Upper lobe of left lung (tissue), 6 donors: Measurements from ENCODE around the gene SYNE2. TPM values are rescaled to one million over a fixed set of nuclear protein-coding genes. Genes with fewer than 3 reads are reported as not detected.
"Not testable (repeated sequence)": the region's sequence is repeated elsewhere in the genome, so short reads cannot be mapped to it uniquely, and the experiment has no call there.

ENCODE experiments used
- ATAC-seq, 2 donors: fragments of 200-7000 bp; cut with Tn5 transposase; one replicate each; pipeline ENCODE4 v1.9.1; 2022; ENCODE audit warnings: mild to moderate bottlenecking in 2 of 2, moderate library complexity in 2 of 2; ENCODE audit not compliant: low FRiP score in 2 of 2
- DNase-seq, 2 donors: peaks; one replicate each; pipeline ENCODE4 v3.0.0-alpha.2; 2019 to 2020
- H3K27ac ChIP-seq, 4 donors: fragments of 200-600 bp; sonication (generic); one replicate each; pipeline ENCODE4 v1.5.1; 2016 to 2019
- H3K27me3 ChIP-seq, 4 donors: fragments of 200-600 bp; sonication (generic); one replicate each; pipeline ENCODE4 v1.5.1; 2017 to 2019
- H3K36me3 ChIP-seq, 4 donors: fragments of 200-600 bp; sonication (generic); one replicate each; pipeline ENCODE4 v1.5.1; 2016 to 2019
- H3K4me1 ChIP-seq, 4 donors: fragments of 200-600 bp; sonication (generic); one replicate each; pipeline ENCODE4 v1.5.1; 2018 to 2019
- H3K4me3 ChIP-seq, 4 donors: fragments of 200-600 bp; sonication (generic); one replicate each; pipeline ENCODE4 v1.5.1; 2017 to 2019; ENCODE audit warnings: mild to moderate bottlenecking in 2 of 4, moderate library complexity in 1 of 4
- H3K9me3 ChIP-seq, 4 donors: fragments of 200-600 bp; sonication (generic); one replicate each; pipeline ENCODE4 v1.5.1; 2018 to 2019
- CTCF ChIP-seq, 6 experiments: fragments of 450-650 bp in 4 of 6; fragments of 200-600 bp in 2 of 6; sonication (generic) in 2 of 6; IDR thresholded peaks; one replicate each; pipeline ENCODE4 v1.5.1; 2016 to 2019; ENCODE audit warnings: antibody characterized with exemption in 6 of 6
- EP300 ChIP-seq, 4 donors: sonication (generic); formaldehyde crosslinking; IDR thresholded peaks; one replicate each; pipeline ENCODE4 v1.5.1; 2017; ENCODE audit warnings: antibody characterized with exemption in 4 of 4, control low read depth in 2 of 4
- POLR2A ChIP-seq, 4 donors: fragments of 450-650 bp; IDR thresholded peaks; one replicate each; pipeline ENCODE4 v1.5.1; 2016 to 2017; ENCODE audit warnings: antibody characterized with exemption in 4 of 4, mild to moderate bottlenecking in 2 of 4
- POLR2AphosphoS5 ChIP-seq, 2 donors: sonication (generic); formaldehyde crosslinking; IDR thresholded peaks; one replicate each; pipeline ENCODE4 v1.5.1; 2017; ENCODE audit warnings: antibody characterized with exemption in 2 of 2
- WGBS, 2 donors: methylation state at CpG; one replicate each; pipeline ENCODE4 v1.1.5; 2017 to 2018; 5-methylcytosine and 5-hydroxymethylcytosine counted together
- total RNA-seq, 6 donors: library from RNA; depleted of rRNA in 4 of 6; stranded (reverse); fragments of >200 nt in 4 of 6; gene quantifications; one replicate each; pipeline versions ENCODE4 v1.1.0 to v1.2.1, GENCODE V29; 2016 to 2021
- donor health status: DM: no; HTN: no; CAD: no; lungs with moderate emphysema.
- donor health status: DM: no; HTN: yes; CAD: no; lungs with severe emphysema.

The SYNE2 gene
- total RNA-seq, 6 donors from 2014 or later, result 75.8 to 439 (median 234) TPM

GRCh38 chr14:64038841-64039542, 186.2 kb downstream of the SYNE2 start:
- H3K27ac ChIP-seq, result no peak overlapping the region
- no peaks in the 10 kb centered on the region for H3K4me1 ChIP-seq
- no peak for DNase-seq
- WGBS, 2 donors, result 93 to 96% methylated on average over 5 of the region's 5 CpGs
- no peaks in the 10 kb centered on the region for H3K27me3 ChIP-seq
- TF ChIP-seq CTCF (IDR thresholded peaks at IDR 0.05) (no peak), EP300 (IDR thresholded peaks at IDR 0.05) (no peak), POLR2AphosphoS5 (IDR thresholded peaks at IDR 0.05) (no peak), POLR2A (IDR thresholded peaks at IDR 0.05) (no peak)
- peaks cover 0 to 3% (median 0%) of the 10 kb centered on the region in 4 donors for H3K36me3 ChIP-seq
- no peaks in the 10 kb centered on the region for H3K9me3 ChIP-seq
- no peak overlapping the region for H3K4me3 ChIP-seq
- ATAC-seq, result no peak

- ATAC-seq, result no peak
- no peaks in the 10 kb centered on the region for H3K9me3 ChIP-seq
- H3K36me3 ChIP-seq, result peaks cover 0 to 3% (median 0%) of the 10 kb centered on the region in 4 donors
- no peak overlapping the region for H3K4me3 ChIP-seq
- no peak for DNase-seq
- WGBS, 2 donors, result 89% methylated on average over 2 of the region's 2 CpGs
- TF ChIP-seq EP300 (IDR thresholded peaks at IDR 0.05), result no peak
- no peak for TF ChIP-seq POLR2A (IDR thresholded peaks at IDR 0.05)
- no peak for TF ChIP-seq CTCF (IDR thresholded peaks at IDR 0.05)
- no peak for TF ChIP-seq POLR2AphosphoS5 (IDR thresholded peaks at IDR 0.05)
- H3K27me3 ChIP-seq, result no peaks in the 10 kb centered on the region
- H3K4me1 ChIP-seq, result no peaks in the 10 kb centered on the region
- no peak overlapping the region for H3K27ac ChIP-seq
These were observed 187.2 kb downstream of the SYNE2 start for GRCh38 chr14:64040044-64040443.

- DNase-seq, ATAC-seq, H3K27me3 ChIP-seq, H3K27ac ChIP-seq, H3K9me3 ChIP-seq, H3K36me3 ChIP-seq, H3K4me1 ChIP-seq, H3K4me3 ChIP-seq: not testable (repeated sequence)
- WGBS, 2 donors, result 94 to 98% methylated on average over 2 to 6 of the region's 6 CpGs
These were observed 190.5 kb downstream of the SYNE2 start for GRCh38 chr14:64043296-64043695.

GRCh38 chr14:64045091-64045490, 192.3 kb downstream of the SYNE2 start:
- Histone ChIP-seq H3K27ac (no peak overlapping the region), H3K36me3 (peaks cover 0 to 21% (median 4%) of the 10 kb centered on the region in 4 donors), H3K4me1 (no peaks in the 10 kb centered on the region), H3K9me3 (no peaks in the 10 kb centered on the region), H3K4me3 (no peak overlapping the region), H3K27me3 (no peaks in the 10 kb centered on the region)
- WGBS, 2 donors, result 85 to 90% methylated on average over 2 of the region's 2 CpGs
- DNase-seq, result no peak
- no peak for ATAC-seq
- no peak for TF ChIP-seq EP300 (IDR thresholded peaks at IDR 0.05)
- no peak for TF ChIP-seq POLR2A (IDR thresholded peaks at IDR 0.05)
- no peak for TF ChIP-seq CTCF (IDR thresholded peaks at IDR 0.05)
- TF ChIP-seq POLR2AphosphoS5 (IDR thresholded peaks at IDR 0.05), result no peak

- no peak overlapping the region for H3K4me3 ChIP-seq
- no peak for TF ChIP-seq POLR2AphosphoS5 (IDR thresholded peaks at IDR 0.05)
- TF ChIP-seq POLR2A (IDR thresholded peaks at IDR 0.05), result no peak
- TF ChIP-seq CTCF (IDR thresholded peaks at IDR 0.05), result no peak
- TF ChIP-seq EP300 (IDR thresholded peaks at IDR 0.05), result no peak
- 81 to 95% methylated on average over 2 of the region's 2 CpGs for WGBS, 2 donors
- no peaks in the 10 kb centered on the region for H3K9me3 ChIP-seq
- no peaks in the 10 kb centered on the region for H3K4me1 ChIP-seq
- peaks cover 4 to 50% (median 20%) of the 10 kb centered on the region in 4 donors for H3K36me3 ChIP-seq
- ATAC-seq (no peak), DNase-seq (no peak)
- no peaks in the 10 kb centered on the region for H3K27me3 ChIP-seq
- H3K27ac ChIP-seq, result no peak overlapping the region
These were observed 197.0 kb downstream of the SYNE2 start for GRCh38 chr14:64049616-64050381.
